Loucy (cell line): ENCODE measurements around the gene ATF2.

Experiments used
- H2AFZ ChIP-seq: fragments of 200-600 bp; sonication (generic); 2 replicates; pipeline ENCODE4 v1.6.0; 2016; ENCODE audit warnings: antibody characterized with exemption, mild to moderate bottlenecking, low read length, moderate library complexity
- H3F3A ChIP-seq: fragments of 200-600 bp; 2 replicates; pipeline ENCODE4 v1.6.0; 2016; ENCODE audit warnings: antibody characterized with exemption, low read depth, mild to moderate bottlenecking
- H3K27me3 ChIP-seq: fragments of 200-600 bp; sonication (generic); 2 replicates; pipeline ENCODE4 v1.6.1; 2014; ENCODE audit warnings: low read length, mild to moderate bottlenecking; ENCODE audit not compliant: insufficient read depth, poor library complexity, severe bottlenecking
- H3K36me3 ChIP-seq: fragments of 200-600 bp; sonication (generic); 2 replicates; pipeline ENCODE4 v1.6.1; 2016; ENCODE audit warnings: low read length; ENCODE audit not compliant: insufficient read depth
- H3K4me1 ChIP-seq: fragments of 200-600 bp; sonication (generic); 2 replicates; pipeline ENCODE4 v1.5.1; 2014; ENCODE audit warnings: low read length, mild to moderate bottlenecking; ENCODE audit not compliant: insufficient read depth, poor library complexity, severe bottlenecking
- H3K4me2 ChIP-seq: fragments of 200-600 bp; sonication (generic); 2 replicates; pipeline ENCODE4 v1.6.0; 2014; ENCODE audit warnings: antibody characterized with exemption, low read length, low read depth, mild to moderate bottlenecking; ENCODE audit not compliant: poor library complexity, severe bottlenecking
- H3K4me3 ChIP-seq: fragments of 200-600 bp; sonication (generic); 2 replicates; pipeline ENCODE4 v1.5.1; 2014; ENCODE audit warnings: low read length, mild to moderate bottlenecking, mixed read lengths; ENCODE audit not compliant: poor library complexity, severe bottlenecking
- H3K79me2 ChIP-seq: fragments of 200-600 bp; sonication (generic); 2 replicates; pipeline ENCODE4 v1.6.1; 2014; ENCODE audit warnings: low read length; ENCODE audit not compliant: insufficient read depth
- H3K9ac ChIP-seq: fragments of 200-600 bp; sonication (generic); 2 replicates; pipeline ENCODE4 v1.6.0; 2014; ENCODE audit warnings: mild to moderate bottlenecking, low read depth, low read length, moderate library complexity; ENCODE audit not compliant: poor library complexity, severe bottlenecking
- H3K9me2 ChIP-seq: fragments of 200-600 bp; sonication (generic); replicated peaks from 2 replicates; pipeline ENCODE4 v1.6.1; 2016; ENCODE audit warnings: low read depth, low read length, mixed read lengths
- H3K9me3 ChIP-seq: fragments of 200-600 bp; sonication (generic); 2 replicates; pipeline ENCODE4 v1.6.1; 2014; ENCODE audit warnings: mild to moderate bottlenecking, antibody characterized with exemption, low read length, low read depth; ENCODE audit not compliant: insufficient read depth
- H4K20me1 ChIP-seq: fragments of 200-600 bp; sonication (generic); 2 replicates; pipeline ENCODE4 v1.6.0; 2014; ENCODE audit warnings: antibody characterized with exemption, low read length, mild to moderate bottlenecking; ENCODE audit not compliant: insufficient read depth, poor library complexity, severe bottlenecking
- CTCF ChIP-seq: fragments of 200-600 bp; sonication (generic); conservative IDR thresholded peaks from 2 replicates; pipeline ENCODE4 v1.5.1; 2014; ENCODE audit warnings: mild to moderate bottlenecking, antibody characterized with exemption, low read length
- EZH2phosphoT487 ChIP-seq: fragments of 200-600 bp; IDR thresholded peaks from 2 replicates; pipeline ENCODE4 v1.6.1; 2018; ENCODE audit warnings: antibody characterized with exemption, mild to moderate bottlenecking, moderate library complexity, borderline replicate concordance

The ATF2 gene

GRCh38 chr2:175181877-175182308, 13.9 kb upstream of the ATF2 start:
- Histone ChIP-seq H3K27me3 (no peaks in the 10 kb centered on the region), H3F3A (no peaks in the 10 kb centered on the region), H3K4me1 (peaks cover 43% of the 10 kb centered on the region), H3K9ac (peak overlapping the region; percentile 98), H3K9me3 (no peaks in the 10 kb centered on the region), H4K20me1 (peaks cover 46% of the 10 kb centered on the region), H3K79me2 (peaks cover 53% of the 10 kb centered on the region), H3K9me2 (no peaks in the 10 kb centered on the region), H3K4me2 (peak overlapping the region; percentile 90), H3K36me3 (peaks cover 31% of the 10 kb centered on the region; the same call in 1 of the 2 replicates), H3K4me3 (peak overlapping the region; percentile 98), H2AFZ (peak overlapping the region; percentile 99)
- TF ChIP-seq EZH2phosphoT487, result no peak
- TF ChIP-seq CTCF, result no peak

- H3F3A ChIP-seq, result no peaks in the 10 kb centered on the region
- H3K9me2 ChIP-seq, result no peaks in the 10 kb centered on the region
- no peaks in the 10 kb centered on the region for H3K27me3 ChIP-seq
- H4K20me1 ChIP-seq, result peaks cover 52% of the 10 kb centered on the region
- no peaks in the 10 kb centered on the region for H3K9me3 ChIP-seq
- H3K4me3 ChIP-seq, result peak within 1 kb of the TSS; percentile 98
- peak within 1 kb of the TSS; percentile 90 for H3K4me2 ChIP-seq
- H2AFZ ChIP-seq, result peak within 1 kb of the TSS; percentile 99
- H3K9ac ChIP-seq, result peak within 1 kb of the TSS; percentile 98
- TF ChIP-seq EZH2phosphoT487 (no peak), CTCF (peak; percentile 33; the same call in 1 of the 2 replicates)
- peaks cover 47% of the 10 kb centered on the region for H3K4me1 ChIP-seq
- H3K79me2 ChIP-seq, result peaks cover 58% of the 10 kb centered on the region
- peaks cover 34% of the 10 kb centered on the region; the same call in 1 of the 2 replicates for H3K36me3 ChIP-seq
Measured at GRCh38 chr2:175181104-175181876, 13.3 kb upstream of the ATF2 start, which contains the start of gene ATP5MC3. TSS of gene ATP5MC3 (minus strand) at chr2:175181710. CDS start at chr2:175181393, 317 bp downstream.

GRCh38 chr2:175180701-175181103, 12.7 kb upstream of the ATF2 start:
- Histone ChIP-seq H3K9ac (peak overlapping the region; percentile 98), H3K4me3 (peak overlapping the region; percentile 98), H2AFZ (peak overlapping the region; percentile 99; the same call in 1 of the 2 replicates), H4K20me1 (peaks cover 55% of the 10 kb centered on the region), H3K9me3 (no peaks in the 10 kb centered on the region), H3K36me3 (peaks cover 34% of the 10 kb centered on the region; the same call in 1 of the 2 replicates), H3K27me3 (no peaks in the 10 kb centered on the region), H3K4me1 (peaks cover 47% of the 10 kb centered on the region), H3F3A (no peaks in the 10 kb centered on the region), H3K79me2 (peaks cover 58% of the 10 kb centered on the region), H3K9me2 (no peaks in the 10 kb centered on the region), H3K4me2 (peak overlapping the region; percentile 90)
- TF ChIP-seq CTCF (no peak), EZH2phosphoT487 (no peak)
